Measurements from ENCODE around the gene CFAP46. TPM values are rescaled to one million over a fixed set of nuclear protein-coding genes. Genes with fewer than 3 reads are reported as not detected.

The CFAP46 gene
- total RNA-seq, 1 donor from 2014 or later: 10.9 TPM

GRCh38 chr10:132973903-132974241, 31.5 kb upstream of the CFAP46 start:
- Mint-ChIP-seq H3K4me3 (no peak overlapping the region), H3K27ac (no peak overlapping the region), H3K9me3 (no peaks in the 10 kb centered on the region), H3K27me3 (peaks cover 39% of the 10 kb centered on the region), H3K4me1 (ENCODE audit: unreplicated experiment) (peaks cover 5% of the 10 kb centered on the region), H3K36me3 (no peaks in the 10 kb centered on the region)
- no peak for DNase-seq (ENCODE audit: extremely low spot score, unreplicated experiment)
- TF ChIP-seq CTCF (conservative IDR thresholded peaks at IDR 0.05): no peak

- no peak for TF ChIP-seq CTCF (conservative IDR thresholded peaks at IDR 0.05)
- DNase-seq (ENCODE audit: extremely low spot score, unreplicated experiment): no peak
- Mint-ChIP-seq H3K27ac (no peak overlapping the region), H3K4me3 (no peak overlapping the region), H3K9me3 (no peaks in the 10 kb centered on the region), H3K36me3 (no peaks in the 10 kb centered on the region), H3K27me3 (peaks cover 35% of the 10 kb centered on the region), H3K4me1 (ENCODE audit: unreplicated experiment) (peaks cover 5% of the 10 kb centered on the region)
Measured at GRCh38 chr10:132972986-132973902, 30.9 kb upstream of the CFAP46 start.

GRCh38 chr10:132972149-132972985, 30.0 kb upstream of the CFAP46 start:
- no peaks in the 10 kb centered on the region for H3K9me3 Mint-ChIP-seq
- no peak overlapping the region for H3K4me3 Mint-ChIP-seq
- peaks cover 28% of the 10 kb centered on the region for H3K27me3 Mint-ChIP-seq
- peaks cover 5% of the 10 kb centered on the region for H3K4me1 Mint-ChIP-seq (ENCODE audit: unreplicated experiment)
- H3K27ac Mint-ChIP-seq: no peak overlapping the region
- TF ChIP-seq CTCF (conservative IDR thresholded peaks at IDR 0.05): no peak
- no peak for DNase-seq (ENCODE audit: extremely low spot score, unreplicated experiment)
- H3K36me3 Mint-ChIP-seq: no peaks in the 10 kb centered on the region

GRCh38 chr10:132971448-132972148, 29.2 kb upstream of the CFAP46 start:
- DNase-seq (ENCODE audit: extremely low spot score, unreplicated experiment): no peak
- peaks cover 29% of the 10 kb centered on the region for H3K27me3 Mint-ChIP-seq
- H3K27ac Mint-ChIP-seq: no peak overlapping the region
- no peaks in the 10 kb centered on the region for H3K9me3 Mint-ChIP-seq
- no peaks in the 10 kb centered on the region for H3K36me3 Mint-ChIP-seq
- H3K4me3 Mint-ChIP-seq: no peak overlapping the region
- H3K4me1 Mint-ChIP-seq (ENCODE audit: unreplicated experiment): peaks cover 5% of the 10 kb centered on the region
- TF ChIP-seq CTCF (conservative IDR thresholded peaks at IDR 0.05): no peak

- peaks cover 28% of the 10 kb centered on the region for H3K27me3 Mint-ChIP-seq
- no peak overlapping the region for H3K4me3 Mint-ChIP-seq
- DNase-seq (ENCODE audit: extremely low spot score, unreplicated experiment): no peak
- no peaks in the 10 kb centered on the region for H3K36me3 Mint-ChIP-seq
- no peaks in the 10 kb centered on the region for H3K9me3 Mint-ChIP-seq
- no peak overlapping the region for H3K27ac Mint-ChIP-seq
- no peak for TF ChIP-seq CTCF (conservative IDR thresholded peaks at IDR 0.05)
- H3K4me1 Mint-ChIP-seq (ENCODE audit: unreplicated experiment): peaks cover 5% of the 10 kb centered on the region
Measured at GRCh38 chr10:132970641-132971438, 28.5 kb upstream of the CFAP46 start.

All from type B pancreatic cell (in vitro differentiated cells).